Activated T-cell treated with anti-CD3 and anti-CD28 coated beads, Interleukin-2, amount 50 U/mL, for 4 hours (primary cell): ENCODE results near the gene NDUFAF8. TPM values are rescaled to one million over a fixed set of nuclear protein-coding genes. Genes with fewer than 3 reads are reported as not detected.
A peak's percentile ranks its signal among the peaks of the same experiment; 100 is the strongest.
"Not testable (repeated sequence)": the region's sequence is repeated elsewhere in the genome, so short reads cannot be mapped to it uniquely, and the experiment has no call there.

Experiments
- ATAC-seq, 2 donors: fragments of 200-7000 bp; cut with Tn5 transposase; one replicate each; pipeline ENCODE4 v1.10.0; 2021
- DNase-seq: peaks from one replicate; pipeline ENCODE4 v3.0.0-alpha.2; 2020
- H3K27me3 Mint-ChIP-seq: one replicate; pipeline ENCODE4 v1.8.0; 2021; ENCODE audit warnings: low read depth, mixed read lengths
- H3K36me3 Mint-ChIP-seq: one replicate; pipeline ENCODE4 v1.8.0; 2022; ENCODE audit warnings: mixed read lengths; ENCODE audit not compliant: insufficient read depth
- H3K4me1 Mint-ChIP-seq: one replicate; pipeline ENCODE4 v1.8.0; 2021; ENCODE audit warnings: low read depth, mixed read lengths
- H3K4me3 Mint-ChIP-seq: one replicate; pipeline ENCODE4 v1.8.0; 2021; ENCODE audit warnings: mild to moderate bottlenecking, moderate library complexity, mixed read lengths
- H3K9me3 Mint-ChIP-seq: one replicate; pipeline ENCODE4 v1.8.0; 2021; ENCODE audit warnings: mixed read lengths
- total RNA-seq, 3 donors: library from RNA; stranded (reverse); gene quantifications; one replicate each; pipeline ENCODE4 v1.2.1, GENCODE V29; 2021

Gene NDUFAF8
- total RNA-seq, 3 donors from 2014 or later: 123 to 144 (median 143) TPM

GRCh38 chr17:81210466-81210865 lies 28.7 kb upstream of the NDUFAF8 start:
- Mint-ChIP-seq H3K36me3 (no peaks in the 10 kb centered on the region), H3K4me3 (no peak overlapping the region), H3K9me3 (no peaks in the 10 kb centered on the region), H3K27me3 (no peaks in the 10 kb centered on the region), H3K4me1 (no peaks in the 10 kb centered on the region)
- DNase-seq (no peak), ATAC-seq (no peak)

GRCh38 chr17:81210868-81211267 lies 28.2 kb upstream of the NDUFAF8 start:
- H3K36me3 Mint-ChIP-seq: no peaks in the 10 kb centered on the region
- no peak overlapping the region for H3K4me3 Mint-ChIP-seq
- no peaks in the 10 kb centered on the region for H3K4me1 Mint-ChIP-seq
- H3K27me3 Mint-ChIP-seq: no peaks in the 10 kb centered on the region
- no peaks in the 10 kb centered on the region for H3K9me3 Mint-ChIP-seq
- DNase-seq: no peak
- ATAC-seq: no peak

- Mint-ChIP-seq H3K9me3 (no peaks in the 10 kb centered on the region), H3K36me3 (peaks cover 6% of the 10 kb centered on the region), H3K4me3 (no peak overlapping the region), H3K4me1 (no peaks in the 10 kb centered on the region), H3K27me3 (no peaks in the 10 kb centered on the region)
- no peak for DNase-seq
- ATAC-seq: no peak
Measured at GRCh38 chr17:81212365-81212764, 26.8 kb upstream of the NDUFAF8 start.

- no peaks in the 10 kb centered on the region for H3K27me3 Mint-ChIP-seq
- no peaks in the 10 kb centered on the region for H3K4me1 Mint-ChIP-seq
- no peak for ATAC-seq
- DNase-seq: no peak
- peaks cover 6% of the 10 kb centered on the region for H3K36me3 Mint-ChIP-seq
- H3K4me3 Mint-ChIP-seq: no peak overlapping the region
- no peaks in the 10 kb centered on the region for H3K9me3 Mint-ChIP-seq
Measured at GRCh38 chr17:81213978-81214377, 25.1 kb upstream of the NDUFAF8 start.

DNA sequence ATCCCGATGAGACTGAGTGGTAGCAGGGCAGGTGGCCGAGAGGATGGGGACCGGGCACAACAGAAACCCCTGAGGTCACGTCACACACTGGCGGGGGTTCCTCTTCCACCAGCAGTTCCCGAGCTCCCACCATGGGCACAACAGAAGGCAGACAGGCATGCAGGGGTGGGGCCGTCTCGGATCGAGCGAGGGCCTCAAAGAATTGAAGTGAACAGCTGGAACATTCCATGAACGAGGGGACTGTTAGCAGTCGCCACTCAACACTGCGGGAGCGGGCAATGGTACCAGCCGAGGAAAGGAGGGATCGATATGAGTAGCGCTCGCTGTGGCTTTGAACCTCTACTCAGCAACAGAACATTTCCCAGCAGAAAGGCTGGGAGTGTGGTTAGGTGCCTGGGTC lies 21.6 kb upstream of the NDUFAF8 start:
- Mint-ChIP-seq H3K4me3 (no peak overlapping the region), H3K9me3 (no peaks in the 10 kb centered on the region), H3K4me1 (peaks cover 9% of the 10 kb centered on the region), H3K36me3 (peaks cover 6% of the 10 kb centered on the region), H3K27me3 (no peaks in the 10 kb centered on the region)
- DNase-seq (no peak), ATAC-seq (no peak)

- ATAC-seq (no peak), DNase-seq (no peak)
- Mint-ChIP-seq H3K4me1 (peaks cover 10% of the 10 kb centered on the region), H3K36me3 (peaks cover 6% of the 10 kb centered on the region), H3K4me3 (no peak overlapping the region), H3K27me3 (no peaks in the 10 kb centered on the region), H3K9me3 (no peaks in the 10 kb centered on the region)
Measured at GRCh38 chr17:81218459-81218858, 20.7 kb upstream of the NDUFAF8 start.

- H3K4me3 Mint-ChIP-seq: no peak overlapping the region
- ATAC-seq: no peak
- peaks cover 16% of the 10 kb centered on the region for H3K4me1 Mint-ChIP-seq
- DNase-seq: no peak
- H3K36me3 Mint-ChIP-seq: peaks cover 6% of the 10 kb centered on the region
- no peaks in the 10 kb centered on the region for H3K9me3 Mint-ChIP-seq
- H3K27me3 Mint-ChIP-seq: no peaks in the 10 kb centered on the region
Measured at GRCh38 chr17:81218991-81219390, 20.1 kb upstream of the NDUFAF8 start.

DNA sequence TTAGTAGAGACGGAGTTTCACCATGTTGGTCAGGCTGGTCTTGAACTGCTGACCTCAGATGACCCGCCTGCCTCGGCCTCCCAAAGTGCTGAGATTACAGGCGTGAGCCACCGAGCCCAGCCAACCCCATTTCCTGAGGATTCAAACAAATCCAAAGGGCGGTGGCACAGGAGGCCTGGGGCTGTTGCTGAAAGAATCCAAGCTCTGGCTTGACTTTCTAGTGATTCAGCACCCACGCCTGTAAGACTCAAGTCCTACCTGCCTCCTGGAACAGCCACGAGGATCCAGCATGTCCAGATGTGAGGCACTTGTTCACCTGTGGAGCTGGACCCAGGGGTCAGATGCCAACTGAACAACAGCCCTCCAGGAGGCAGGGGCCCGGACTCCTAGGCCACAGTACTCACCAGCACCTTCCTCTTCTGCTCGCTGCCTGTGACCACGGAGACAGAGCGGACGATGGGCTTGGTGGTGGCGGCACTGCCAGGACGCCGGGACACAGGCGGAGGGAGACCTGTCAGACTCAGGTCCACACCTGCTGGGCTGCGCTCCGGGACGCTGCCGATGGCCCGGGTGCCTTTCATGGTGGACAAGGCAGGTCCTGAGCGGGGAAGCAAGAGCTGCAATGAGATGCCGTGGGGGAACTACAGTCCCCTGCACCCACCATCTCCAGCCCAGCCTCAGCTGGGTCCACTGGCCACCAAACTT lies 19.5 kb upstream of the NDUFAF8 start:
- H3K9me3 Mint-ChIP-seq: no peaks in the 10 kb centered on the region
- H3K27me3 Mint-ChIP-seq: no peaks in the 10 kb centered on the region
- peaks cover 6% of the 10 kb centered on the region for H3K36me3 Mint-ChIP-seq
- peaks cover 16% of the 10 kb centered on the region for H3K4me1 Mint-ChIP-seq
- H3K4me3 Mint-ChIP-seq: no peak overlapping the region
- DNase-seq: no peak
- no peak for ATAC-seq

- no peaks in the 10 kb centered on the region for H3K9me3 Mint-ChIP-seq
Measured at GRCh38 chr17:81221371-81221841, 17.7 kb upstream of the NDUFAF8 start.

GRCh38 chr17:81221842-81222619 lies 17.1 kb upstream of the NDUFAF8 start:
- H3K4me1 Mint-ChIP-seq: peaks cover 16% of the 10 kb centered on the region
- H3K27me3 Mint-ChIP-seq: no peaks in the 10 kb centered on the region
- peak overlapping the region; percentile 64 for H3K4me3 Mint-ChIP-seq
- DNase-seq (no peak), ATAC-seq (no peak)
- H3K9me3 Mint-ChIP-seq: no peaks in the 10 kb centered on the region
- peaks cover under 1% of the 10 kb centered on the region for H3K36me3 Mint-ChIP-seq

More at GRCh38 chr17:81221371-81221841, 17.7 kb upstream of the NDUFAF8 start:
- Mint-ChIP-seq H3K36me3 (peaks cover 6% of the 10 kb centered on the region), H3K4me3 (peak overlapping the region; percentile 64), H3K4me1 (peaks cover 16% of the 10 kb centered on the region), H3K27me3 (no peaks in the 10 kb centered on the region)
- no peak for DNase-seq
- ATAC-seq: no peak

- peak in 1 of 2 donors; percentile 4 for ATAC-seq
- Mint-ChIP-seq H3K4me3 (peak overlapping the region; percentile 70), H3K36me3 (no peaks in the 10 kb centered on the region)
Measured at GRCh38 chr17:81222620-81222905, 16.6 kb upstream of the NDUFAF8 start.

DNA sequence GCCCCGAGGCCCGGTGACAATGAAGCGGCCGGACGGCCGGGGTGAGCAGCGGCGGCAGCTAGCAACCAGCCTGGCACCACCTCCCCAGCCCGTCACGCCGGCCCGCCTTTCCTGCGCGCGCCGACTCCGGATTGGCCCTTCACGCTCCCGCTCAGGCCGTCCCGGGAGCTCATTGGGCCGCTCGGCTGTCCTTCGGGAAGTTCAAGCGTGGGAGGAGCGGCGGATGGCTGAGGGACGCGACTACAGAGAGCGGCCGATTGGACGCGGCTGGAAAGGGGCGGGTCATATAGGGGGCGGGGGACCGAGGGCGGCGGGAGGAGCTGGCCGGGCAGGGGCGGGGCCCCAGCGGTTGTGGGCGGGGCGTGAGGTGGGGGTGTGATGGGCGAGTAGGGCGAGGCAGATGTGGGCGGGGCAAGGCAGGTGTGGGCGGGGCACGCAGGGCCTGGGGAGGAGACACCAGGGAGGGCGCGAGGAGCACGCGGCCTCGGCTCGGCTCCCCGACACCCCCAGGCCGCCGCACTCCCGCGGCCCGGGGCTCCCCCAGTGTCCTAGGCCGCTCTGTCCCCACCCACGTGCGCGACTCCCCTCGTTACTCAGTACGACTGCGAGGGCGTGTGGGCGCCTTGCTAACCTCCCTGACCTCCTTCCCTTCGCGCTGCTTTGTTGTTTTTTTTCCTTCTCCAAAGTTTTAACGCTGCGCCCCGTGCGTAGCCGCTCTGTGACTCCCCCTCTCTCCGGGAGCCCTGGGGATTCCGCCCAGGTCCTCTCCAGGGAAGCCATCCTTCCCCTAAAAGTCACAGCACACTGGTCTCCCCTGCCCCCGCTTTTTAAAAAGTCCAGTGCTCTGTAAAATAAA lies 16.0 kb upstream of the NDUFAF8 start, which contains the start of gene CEP131:
Gene CEP131, minus strand, starts transcription at position 60 of the 856 bp plus-strand sequence. CDS start 2,909 bp downstream, outside the sequence.
- H3K27me3 Mint-ChIP-seq: no peaks in the 10 kb centered on the region
- peak; percentile 97 to 98 for ATAC-seq
- H3K9me3 Mint-ChIP-seq: no peaks in the 10 kb centered on the region
- H3K4me3 Mint-ChIP-seq: peak within 1 kb of the TSS; percentile 80
- peak; percentile 100 for DNase-seq
- H3K4me1 Mint-ChIP-seq: peaks cover 21% of the 10 kb centered on the region
- peaks cover under 1% of the 10 kb centered on the region for H3K36me3 Mint-ChIP-seq

More at GRCh38 chr17:81222620-81222905, 16.6 kb upstream of the NDUFAF8 start:
- H3K27me3 Mint-ChIP-seq: no peaks in the 10 kb centered on the region
- no peak for DNase-seq
- H3K9me3 Mint-ChIP-seq: no peaks in the 10 kb centered on the region
- H3K4me1 Mint-ChIP-seq: peaks cover 17% of the 10 kb centered on the region

DNA sequence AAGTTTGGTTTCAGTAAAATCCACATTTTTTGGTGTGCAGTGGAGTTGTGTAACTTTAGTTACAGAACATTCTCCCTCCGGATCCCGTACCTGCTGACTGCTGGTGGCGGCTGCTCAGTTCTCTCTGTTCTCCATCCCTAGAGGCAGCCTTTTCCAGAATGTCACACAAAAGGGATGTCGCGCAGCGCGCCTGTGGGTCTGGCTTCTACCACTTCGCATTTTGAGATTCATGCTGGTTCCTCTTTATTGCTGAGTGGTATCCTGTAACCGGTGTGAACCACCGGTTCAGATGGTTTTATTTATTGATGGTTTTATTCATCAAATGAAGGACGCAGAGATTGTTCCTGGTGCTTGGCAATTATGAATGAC lies 15.4 kb upstream of the NDUFAF8 start:
- peaks cover 21% of the 10 kb centered on the region for H3K4me1 Mint-ChIP-seq
- DNase-seq: no peak

DNA sequence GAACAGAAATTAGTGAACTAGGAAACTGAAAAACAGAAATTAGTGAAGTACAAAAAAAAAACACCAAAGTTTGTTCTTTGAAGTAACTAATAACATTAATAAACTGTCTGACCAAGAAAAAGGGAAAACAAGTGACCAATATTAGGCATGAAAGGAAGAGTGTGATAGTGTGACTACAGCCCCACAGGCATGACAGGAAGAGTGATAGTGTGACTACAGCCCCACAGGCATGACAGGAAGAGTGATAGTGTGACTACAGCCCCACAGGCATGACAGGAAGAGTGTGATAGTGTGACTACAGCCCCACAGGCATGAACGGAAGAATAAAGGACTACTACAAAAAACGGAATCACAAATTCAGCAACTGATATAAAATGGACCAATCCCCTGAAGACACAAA lies 11.5 kb upstream of the NDUFAF8 start:
- not testable (repeated sequence) for DNase-seq, ATAC-seq, H3K4me3 Mint-ChIP-seq, H3K9me3 Mint-ChIP-seq, H3K27me3 Mint-ChIP-seq
- peaks cover 15% of the 10 kb centered on the region for H3K4me1 Mint-ChIP-seq
- H3K36me3 Mint-ChIP-seq: peaks cover 15% of the 10 kb centered on the region

More for the DNA sequence above, 15.4 kb upstream of the NDUFAF8 start:
- no peaks in the 10 kb centered on the region for H3K27me3 Mint-ChIP-seq
- peak overlapping the region; percentile 80 for H3K4me3 Mint-ChIP-seq
- no peaks in the 10 kb centered on the region for H3K9me3 Mint-ChIP-seq
- peaks cover 4% of the 10 kb centered on the region for H3K36me3 Mint-ChIP-seq
- ATAC-seq: no peak
